8988T (cell line): Measurements from ENCODE around the gene VWDE.
"Not testable (repeated sequence)": the region's sequence is repeated elsewhere in the genome, so short reads cannot be mapped to it uniquely, and the experiment has no call there.

ENCODE experiments used
- DNase-seq: peaks from one replicate; pipeline ENCODE4 v3.0.0; 2011

Gene VWDE

DNA sequence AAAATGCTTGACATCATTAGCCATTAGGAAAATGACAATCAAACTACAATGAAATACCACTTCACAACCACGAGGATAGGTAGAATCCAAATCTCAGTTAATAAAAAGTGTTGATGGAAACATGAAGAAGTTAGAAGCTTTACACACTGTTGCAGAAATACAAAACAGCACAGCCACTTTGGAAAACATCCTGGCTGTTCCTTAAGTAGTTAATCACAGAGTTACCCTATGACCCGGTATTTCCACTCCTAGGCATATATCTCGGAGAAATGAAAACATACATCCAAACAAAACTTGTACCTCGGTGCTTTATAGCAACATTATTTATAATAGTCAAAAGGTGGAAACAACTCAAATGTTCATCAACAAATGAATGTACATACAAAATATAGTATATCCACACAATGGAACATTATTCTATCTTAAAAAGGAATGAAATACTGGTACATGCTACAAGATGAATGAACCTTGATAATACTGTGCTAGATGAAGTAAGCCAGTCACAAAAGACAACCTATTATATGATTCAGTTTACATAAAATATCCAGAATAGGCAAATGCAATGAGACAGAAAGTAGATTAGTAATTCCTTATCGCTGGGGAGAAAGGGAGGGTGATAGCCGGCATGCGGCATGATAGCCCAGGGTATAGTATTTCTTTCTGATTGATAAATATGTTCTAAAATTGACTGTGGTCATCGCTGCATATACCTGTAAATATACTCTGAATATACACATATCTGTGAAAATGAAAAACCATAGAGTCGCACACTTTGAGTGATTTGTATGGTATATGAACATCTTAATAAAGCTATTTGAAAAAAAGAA, 1.9 kb downstream of the VWDE start:
- DNase-seq = no peak

DNA sequence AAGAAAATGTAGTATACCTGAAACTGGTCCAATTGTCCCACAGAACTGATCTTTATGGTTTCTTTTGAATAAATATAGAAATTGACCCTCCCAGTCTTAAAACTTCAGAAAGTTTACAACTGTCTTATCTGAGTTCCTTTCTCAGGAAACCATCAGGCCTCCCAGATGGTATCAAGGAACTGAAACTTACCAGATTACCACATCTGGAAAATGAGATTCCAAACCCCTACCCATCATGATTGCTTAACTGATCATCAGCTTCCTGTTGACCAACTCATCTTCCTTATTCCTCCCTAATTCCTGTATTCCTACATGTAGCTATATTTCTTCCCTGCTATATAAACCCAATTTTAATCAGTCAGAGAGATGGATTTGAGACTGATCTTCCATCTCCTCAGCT, 5.5 kb downstream of the VWDE start:
- DNase-seq = no peak

DNA sequence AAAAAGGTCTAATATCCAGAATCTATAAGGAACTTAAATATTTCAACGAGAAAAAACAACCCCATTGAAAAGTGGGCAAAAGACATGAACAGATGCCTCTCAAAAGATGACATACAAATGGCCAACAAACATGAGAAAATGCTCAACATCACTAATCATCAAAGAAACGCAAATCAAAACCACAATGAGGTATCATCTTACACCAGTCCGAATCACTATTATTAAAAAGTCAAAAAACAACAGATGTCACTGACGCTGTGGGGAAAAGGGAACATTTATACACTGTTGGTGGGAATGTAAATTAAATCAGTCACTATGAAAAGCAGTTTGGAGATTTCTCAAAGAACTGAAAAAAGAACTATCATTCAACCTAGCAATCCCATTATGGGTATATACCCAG, 6.0 kb downstream of the VWDE start:
- no peak for DNase-seq

DNA sequence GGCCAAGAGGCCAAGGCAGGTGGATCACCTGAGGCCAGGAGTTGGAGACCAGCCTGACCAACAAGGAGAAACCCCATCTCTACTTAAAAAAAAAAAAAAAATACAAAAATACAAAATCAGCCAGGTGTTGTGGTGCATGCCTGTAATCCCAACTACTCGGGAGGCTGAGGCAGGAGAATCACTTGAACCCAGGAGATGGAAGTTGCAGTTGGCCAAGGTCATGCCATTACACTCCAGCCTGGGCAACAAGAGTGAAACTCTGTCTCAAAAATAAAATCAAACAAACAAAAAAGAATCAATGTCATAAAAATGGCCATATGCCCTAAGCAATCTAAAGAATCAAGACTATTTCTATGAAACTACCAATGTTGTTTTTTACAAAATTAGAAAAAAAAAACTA, 7.0 kb downstream of the VWDE start:
- not testable (repeated sequence) for DNase-seq

DNA sequence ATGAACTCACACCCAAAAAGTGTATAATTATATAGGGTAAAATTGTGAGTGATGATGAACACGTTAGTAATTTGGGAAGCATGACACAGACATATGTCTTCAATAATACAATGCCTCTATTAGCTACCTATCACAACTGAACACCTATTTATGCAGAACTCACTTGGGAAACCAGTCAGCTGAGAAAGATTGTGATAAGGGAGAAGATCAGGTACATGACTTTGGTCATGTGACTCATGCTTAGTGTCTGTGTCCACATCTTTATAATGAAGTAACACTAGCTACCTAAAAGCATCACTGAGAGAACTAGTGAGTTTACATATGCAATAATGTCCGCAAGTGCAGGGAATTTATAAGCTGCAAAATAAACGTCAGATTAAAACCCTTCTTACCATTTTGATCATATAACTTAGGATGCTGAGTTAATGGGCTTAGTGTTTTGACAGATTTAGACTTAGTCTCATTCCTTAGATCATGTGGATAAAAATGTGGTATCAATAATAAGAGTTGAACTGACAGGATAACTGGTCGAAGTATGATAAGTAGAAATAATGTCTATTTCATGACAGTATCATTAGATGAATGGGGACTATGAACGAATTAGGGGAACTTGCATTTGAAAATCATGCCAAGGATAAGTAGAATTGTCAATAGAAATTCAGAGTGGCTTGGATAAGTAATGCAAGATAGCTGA, 11.6 kb downstream of the VWDE start:
- no peak for DNase-seq

DNA sequence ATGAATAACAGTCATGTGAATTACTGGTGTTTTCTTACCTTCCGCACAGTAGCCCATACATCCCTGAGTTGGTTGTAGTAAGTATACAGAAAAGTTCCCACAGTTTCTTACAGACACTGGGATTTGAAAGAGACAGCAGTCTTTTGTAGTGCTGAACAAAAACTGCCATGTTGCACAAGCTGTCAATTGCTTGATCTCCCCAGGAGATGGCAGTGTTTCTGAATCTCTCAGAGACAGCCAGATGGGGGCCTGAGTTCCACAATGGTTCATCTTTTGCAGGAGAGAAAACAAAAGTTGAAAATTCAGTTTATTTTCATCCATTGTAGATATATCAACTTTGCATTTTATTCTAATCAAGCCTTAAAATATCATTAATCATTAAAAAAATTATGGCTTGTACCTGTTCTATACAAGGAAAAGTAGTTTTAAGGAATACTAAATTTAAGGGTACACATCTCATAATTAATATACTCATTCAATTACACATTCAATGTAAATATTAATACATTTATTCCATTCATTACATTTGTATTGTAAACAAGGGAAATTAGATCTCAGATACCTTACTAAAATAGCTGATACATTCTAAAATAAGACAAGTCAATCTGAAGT, 14.5 kb downstream of the VWDE start:
- DNase-seq = no peak

DNA sequence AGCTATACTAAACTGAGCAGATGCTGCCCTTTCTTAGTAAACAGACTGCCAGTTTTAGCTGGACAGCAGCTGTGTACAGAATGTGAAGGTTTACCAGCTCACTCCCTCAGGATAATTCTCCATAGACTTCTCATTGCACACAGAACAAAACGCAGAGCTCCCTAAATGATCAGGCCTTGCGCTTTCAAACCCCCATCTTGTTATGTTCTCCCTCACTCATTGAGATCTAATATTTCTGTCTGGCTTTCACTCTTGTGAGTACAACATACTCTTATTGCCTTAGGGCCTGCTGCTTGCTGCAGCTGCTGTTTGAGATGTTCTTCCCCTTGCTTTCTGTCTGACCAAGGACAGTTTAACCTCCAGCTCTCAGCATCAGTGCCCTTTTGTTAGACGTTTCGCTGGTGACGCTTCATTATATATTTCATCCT, 17.3 kb downstream of the VWDE start:
- DNase-seq = no peak

DNA sequence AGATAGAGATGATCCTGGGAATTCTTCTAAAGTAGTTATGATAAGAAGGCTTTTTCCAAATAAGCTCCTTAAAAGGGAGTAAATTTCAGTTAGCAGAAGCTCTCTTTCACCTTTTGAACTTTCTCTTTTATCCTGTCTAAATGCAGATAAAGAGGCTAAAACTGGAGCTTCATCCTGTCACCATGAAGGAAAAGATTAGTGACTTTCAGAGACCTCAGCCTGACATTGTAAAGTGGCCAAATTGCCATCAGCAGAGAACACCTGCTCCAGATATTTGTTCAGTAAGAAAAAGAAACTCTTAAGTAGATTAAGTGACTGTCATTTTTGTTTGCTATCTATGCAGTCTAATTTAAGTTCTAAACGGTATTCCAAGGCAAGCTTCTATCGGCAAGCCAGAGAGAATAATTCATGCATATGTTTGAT, 18.3 kb downstream of the VWDE start:
- DNase-seq = no peak

DNA sequence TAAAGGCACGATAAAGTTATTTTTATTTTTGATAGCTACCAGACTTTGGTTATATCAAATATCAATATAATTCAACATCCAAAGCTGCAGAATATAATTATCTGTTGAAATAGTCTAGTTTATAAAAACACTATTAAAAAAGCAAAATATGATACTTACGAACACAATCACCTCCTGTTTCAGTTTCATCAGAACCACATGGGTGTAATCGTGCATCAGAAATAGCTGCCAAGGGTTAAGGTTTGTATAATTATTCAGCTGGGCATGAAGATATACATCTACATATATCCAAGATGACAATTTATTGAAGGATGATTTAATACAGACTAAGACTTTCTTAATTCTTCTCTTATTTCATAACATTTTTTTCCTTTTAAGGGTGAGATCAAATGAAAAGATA, 20.3 kb downstream of the VWDE start:
- no peak for DNase-seq

DNA sequence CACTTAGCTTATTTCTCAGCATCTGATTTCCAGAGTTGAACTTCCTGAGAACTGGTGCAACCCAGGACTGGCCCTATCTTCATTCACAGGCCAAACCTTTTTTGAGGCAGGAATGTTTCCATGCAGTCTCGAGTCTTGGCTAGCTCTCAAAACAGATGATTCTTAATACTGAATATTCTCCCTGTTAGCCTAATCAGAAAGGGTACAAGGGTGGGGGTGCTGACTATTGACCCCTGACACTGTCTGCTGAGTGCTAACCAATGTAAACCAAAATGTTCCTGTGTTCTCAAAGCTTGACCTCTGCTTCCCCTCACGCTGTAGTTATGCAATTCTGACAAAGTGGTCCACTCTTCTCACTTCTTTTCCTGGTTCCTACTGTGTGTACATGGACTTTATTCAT, 25.3 kb downstream of the VWDE start:
- DNase-seq = no peak

DNA sequence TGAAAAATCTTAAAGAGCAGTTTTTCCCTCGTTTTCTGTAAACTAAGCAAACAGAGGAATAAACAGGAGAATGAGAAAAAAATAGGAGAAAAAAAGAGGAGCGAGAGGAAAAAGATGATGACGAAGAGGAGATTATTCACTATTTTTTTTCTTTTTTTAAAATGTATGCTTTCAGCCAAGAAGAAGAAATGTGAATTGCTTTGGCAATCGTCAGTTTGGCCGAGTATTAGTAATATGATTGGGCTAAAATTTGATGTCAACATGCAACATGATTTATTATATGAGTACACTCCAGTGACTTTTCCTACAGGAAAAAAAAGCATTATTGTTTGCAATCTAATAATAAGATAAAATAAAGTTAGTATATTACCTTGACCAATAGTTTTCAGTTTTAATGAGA, 26.3 kb downstream of the VWDE start:
- no peak for DNase-seq

DNA sequence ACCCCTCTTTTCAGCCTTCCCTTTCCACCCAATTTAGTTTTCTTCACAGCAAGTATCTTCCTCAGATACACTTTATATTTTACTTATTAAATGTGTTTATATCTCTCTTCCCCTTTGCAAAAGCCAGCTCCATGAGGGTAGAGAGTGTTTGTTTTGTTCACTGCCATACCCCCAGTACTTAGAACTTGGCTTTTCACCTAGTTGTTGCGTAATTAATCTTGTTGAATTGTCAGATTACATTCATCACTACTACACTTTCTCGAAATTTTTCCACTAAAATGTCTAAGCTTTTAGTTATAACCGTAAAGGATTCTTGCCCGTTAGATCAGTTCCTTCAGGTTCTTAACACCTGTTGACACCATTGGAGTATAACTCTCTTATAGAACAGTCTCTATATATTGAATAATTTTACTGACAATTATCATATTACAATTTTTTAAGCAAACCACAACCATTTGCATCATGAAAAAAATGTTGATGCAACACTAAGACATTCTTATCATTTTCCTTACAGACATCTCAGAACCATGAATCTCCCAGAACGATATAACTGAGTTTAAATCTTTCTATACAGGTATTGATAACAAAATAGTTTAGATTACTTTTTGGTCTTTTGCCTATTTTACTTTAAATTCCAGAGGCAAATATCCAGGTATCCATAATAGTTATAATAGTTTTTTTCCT, 29.9 kb downstream of the VWDE start:
- no peak for DNase-seq

DNA sequence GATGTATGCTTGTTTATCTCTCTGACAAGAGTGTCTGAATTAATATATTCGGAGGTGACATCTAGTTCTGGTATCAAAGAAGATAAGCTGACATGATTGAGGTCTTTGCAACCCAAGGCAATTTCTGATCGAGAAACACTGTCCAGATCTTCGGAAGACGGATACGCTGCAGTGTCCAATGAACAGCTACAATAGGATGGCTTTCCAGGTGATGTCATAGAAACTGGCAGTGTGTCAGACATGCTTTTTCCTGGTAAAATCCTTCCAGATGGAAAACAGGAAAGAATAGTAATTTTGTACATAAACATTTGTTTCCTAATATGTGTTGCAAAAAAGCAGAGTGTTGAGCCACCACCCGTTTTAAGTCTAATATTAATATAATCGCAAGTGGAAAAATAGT, 33.4 kb downstream of the VWDE start:
- no peak for DNase-seq

DNA sequence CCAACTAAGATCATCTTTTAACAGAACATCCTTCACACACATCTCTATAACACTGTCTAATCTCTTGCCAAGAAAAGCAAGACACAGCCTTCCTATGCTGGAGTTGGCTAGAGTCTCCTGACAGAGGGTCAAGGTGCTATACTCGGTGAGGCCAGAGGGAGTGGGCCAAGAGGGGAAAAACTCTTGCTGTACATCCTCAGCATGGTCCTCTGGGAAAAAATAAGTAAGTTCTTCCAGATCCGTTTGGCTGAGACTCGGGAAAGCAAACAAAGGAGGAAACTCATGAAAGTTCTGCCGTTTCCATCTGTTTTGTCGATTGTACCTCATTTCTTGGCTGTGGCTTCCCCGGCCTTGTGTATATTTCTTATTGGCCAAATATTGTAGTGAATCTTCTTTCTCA, 33.9 kb downstream of the VWDE start:
- no peak for DNase-seq

DNA sequence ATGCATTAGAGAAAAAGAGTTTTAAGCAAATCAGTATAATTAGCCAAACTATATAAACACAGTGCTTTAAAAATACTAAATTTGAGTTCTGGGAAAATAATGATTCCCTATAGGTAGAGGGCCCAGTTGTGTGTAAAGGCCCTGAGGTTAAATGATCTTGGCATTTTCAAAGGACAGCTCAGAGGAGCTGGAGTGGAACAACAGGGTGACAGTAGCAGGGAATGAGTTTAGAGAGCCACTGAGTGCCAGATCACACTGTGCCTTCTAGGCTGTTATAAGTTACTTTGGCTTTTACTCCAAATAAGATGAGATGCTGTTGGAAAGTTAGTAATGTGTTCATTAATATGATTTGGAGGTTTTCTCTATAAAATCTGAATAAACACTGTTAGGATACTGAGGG, 34.6 kb downstream of the VWDE start:
- no peak for DNase-seq

DNA sequence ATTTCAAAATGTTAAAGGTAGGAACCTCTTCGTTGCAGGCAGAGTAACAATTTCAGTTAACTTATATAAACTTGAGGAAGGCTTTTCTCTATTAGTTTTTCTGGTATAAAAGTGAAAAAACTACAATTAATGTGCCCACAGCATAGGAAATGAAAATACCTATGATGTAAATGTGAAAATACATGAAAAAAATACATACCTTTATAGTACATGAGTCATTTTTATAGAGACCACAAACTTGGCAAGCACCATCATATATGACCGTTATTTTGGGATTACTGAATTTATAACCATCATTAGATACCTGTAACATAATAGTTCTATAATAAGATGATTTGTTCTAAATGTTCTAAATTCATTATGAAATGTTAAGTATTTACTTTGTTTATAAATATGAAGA, 42.7 kb downstream of the VWDE start:
- DNase-seq = no peak

DNA sequence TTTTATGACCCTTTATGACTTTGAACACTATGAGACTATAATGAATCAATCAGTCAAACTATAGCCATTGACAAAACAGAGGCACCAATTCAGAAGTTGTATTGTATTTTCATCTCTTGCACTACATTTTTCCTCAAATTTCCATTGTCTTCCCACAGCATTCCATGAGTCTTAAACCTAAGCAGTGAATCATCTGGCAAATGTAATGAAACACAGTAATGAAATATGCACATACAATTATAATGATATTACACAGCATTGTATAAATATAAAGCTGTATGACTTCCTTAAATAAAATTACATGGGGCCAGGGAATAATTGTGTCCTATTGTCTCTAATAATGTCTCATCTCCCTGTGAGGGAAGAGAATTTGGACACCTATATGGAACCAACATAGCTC, 45.0 kb downstream of the VWDE start:
- no peak for DNase-seq

DNA sequence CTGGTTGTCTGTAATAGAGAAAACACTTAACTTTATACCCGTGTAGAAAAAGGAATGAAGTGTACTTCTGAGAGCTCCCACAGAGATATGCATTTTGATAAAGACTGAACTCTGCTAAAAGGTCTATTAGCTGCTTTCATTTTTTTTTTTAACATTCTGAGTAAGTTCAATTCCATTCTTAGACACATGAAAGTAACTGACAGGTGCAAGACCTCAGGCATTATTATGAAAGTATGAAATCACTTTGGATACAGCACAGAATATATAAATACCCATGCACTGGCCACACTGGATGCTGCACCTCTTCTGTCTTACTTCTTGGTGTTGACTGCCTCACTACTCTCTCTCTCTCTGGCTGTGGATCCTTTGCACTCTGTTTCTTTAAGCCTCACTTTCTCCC, 46.2 kb downstream of the VWDE start:
- no peak for DNase-seq

DNA sequence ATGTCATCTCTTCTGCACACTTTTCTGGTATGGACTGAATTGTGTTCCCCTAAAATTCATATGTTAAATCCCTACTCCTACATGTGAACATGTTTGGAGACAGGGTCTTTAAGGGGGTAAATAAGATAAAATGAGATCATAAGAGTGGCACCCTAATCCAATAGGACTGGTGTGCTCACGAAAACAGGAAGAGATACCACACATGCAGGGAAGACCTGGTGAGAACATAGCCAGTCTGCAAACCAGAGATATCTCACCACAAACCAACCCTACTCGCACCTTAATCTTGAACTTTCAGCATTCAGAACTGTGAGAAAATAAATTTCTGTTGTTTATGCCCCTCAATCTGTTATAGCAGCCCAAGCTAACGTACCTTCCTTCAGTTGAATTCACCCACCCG, 51.8 kb downstream of the VWDE start:
- no peak for DNase-seq

DNA sequence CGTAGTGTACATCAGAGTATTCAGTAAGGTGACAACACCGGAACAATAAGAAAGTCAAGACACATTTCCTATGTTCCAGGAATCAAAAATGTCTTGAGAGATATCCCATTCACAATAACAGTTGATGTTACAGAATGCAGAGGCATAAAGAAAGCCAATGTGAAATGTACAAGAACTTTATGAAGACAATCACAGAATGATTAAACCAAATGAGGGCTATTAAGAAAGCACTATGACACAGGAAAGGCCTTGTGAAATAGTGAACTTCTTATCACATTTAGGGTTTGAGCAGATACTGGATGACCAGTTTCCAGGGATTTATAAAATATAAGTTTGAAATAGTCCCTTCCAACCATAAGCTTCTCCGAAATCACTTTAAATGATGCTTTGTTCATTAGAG, 52.7 kb downstream of the VWDE start:
- DNase-seq = no peak

DNA sequence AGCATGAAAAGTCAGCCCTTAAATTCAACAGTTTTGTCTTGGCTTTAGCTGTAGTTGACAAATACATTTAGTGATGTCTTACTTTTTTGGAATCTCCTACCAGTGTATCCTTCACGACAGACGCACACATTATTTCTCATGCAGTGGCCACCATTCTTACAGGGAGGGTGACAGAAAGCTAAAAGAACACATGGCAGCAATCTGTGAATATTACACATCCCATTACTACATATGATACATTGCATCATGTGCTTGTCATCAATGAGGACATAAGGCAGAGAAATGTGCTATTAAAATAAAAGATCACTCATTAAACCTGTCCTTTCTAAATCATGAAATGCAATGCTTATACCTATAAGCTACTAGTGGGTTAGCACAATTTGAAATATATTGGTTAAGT, 66.6 kb downstream of the VWDE start:
- no peak for DNase-seq

DNA sequence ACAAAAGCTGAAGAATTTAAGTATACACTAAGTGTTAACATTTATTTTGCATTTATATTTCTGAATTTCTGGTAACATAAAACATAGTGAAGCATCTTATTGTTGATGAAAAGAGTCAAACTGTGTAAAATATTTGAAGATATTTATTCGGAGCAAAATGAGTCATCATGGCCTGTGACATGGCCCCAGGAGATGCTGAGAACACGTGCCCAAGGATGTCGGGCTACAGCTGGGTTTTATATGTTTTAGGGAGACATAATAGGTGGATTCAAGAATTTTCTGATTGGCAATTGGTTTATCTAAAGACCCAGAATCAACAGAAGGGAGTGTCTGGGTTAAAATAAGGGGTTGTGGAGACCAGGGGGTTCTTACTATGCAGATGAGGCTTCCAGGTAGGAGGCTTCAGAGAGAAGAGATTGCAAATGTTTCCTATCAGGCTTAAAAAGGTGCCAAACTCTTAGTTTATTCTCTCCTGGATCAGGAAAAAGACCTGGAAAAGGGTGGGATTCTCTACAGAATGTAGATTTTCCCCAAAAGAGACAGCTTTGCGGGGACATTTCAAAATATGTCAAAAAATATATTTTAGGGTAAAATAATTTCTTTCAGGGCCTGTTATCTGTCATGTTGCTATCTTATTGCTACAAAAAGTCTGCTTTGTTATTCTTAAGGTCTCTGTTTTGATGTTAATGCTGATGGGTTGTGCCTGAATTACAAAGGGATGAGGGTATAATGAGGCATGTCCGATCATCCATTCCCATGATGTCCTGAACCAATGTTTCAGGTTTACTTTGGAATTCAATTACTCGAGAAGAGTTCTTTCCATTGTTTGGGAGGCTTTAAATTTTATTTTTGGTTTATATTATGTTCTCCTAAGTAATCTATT, 74.5 kb downstream of the VWDE start:
- DNase-seq = no peak

DNA sequence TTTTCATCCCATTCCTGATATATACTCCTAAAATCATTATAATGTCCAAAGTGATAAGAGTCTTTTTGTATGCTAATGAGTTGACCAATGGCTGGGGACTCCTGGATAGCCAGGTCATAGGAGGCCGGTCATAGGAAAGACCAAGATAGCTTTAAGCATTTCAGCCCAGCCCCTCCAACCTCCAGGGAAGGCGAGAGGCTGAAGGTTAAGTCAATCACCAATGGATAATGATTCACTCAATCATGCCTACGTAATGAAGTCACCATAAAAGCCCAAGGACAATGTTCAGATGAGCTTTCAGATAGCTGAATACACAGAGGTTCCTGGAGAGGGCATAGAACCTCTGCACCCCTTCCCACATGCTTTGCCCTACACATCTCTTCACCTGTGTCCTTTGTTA, 75.7 kb downstream of the VWDE start:
- no peak for DNase-seq
